Measurements from ENCODE around the gene PGC.
A peak's percentile ranks its signal among the peaks of the same experiment; 100 is the strongest.

The PGC gene

DNA sequence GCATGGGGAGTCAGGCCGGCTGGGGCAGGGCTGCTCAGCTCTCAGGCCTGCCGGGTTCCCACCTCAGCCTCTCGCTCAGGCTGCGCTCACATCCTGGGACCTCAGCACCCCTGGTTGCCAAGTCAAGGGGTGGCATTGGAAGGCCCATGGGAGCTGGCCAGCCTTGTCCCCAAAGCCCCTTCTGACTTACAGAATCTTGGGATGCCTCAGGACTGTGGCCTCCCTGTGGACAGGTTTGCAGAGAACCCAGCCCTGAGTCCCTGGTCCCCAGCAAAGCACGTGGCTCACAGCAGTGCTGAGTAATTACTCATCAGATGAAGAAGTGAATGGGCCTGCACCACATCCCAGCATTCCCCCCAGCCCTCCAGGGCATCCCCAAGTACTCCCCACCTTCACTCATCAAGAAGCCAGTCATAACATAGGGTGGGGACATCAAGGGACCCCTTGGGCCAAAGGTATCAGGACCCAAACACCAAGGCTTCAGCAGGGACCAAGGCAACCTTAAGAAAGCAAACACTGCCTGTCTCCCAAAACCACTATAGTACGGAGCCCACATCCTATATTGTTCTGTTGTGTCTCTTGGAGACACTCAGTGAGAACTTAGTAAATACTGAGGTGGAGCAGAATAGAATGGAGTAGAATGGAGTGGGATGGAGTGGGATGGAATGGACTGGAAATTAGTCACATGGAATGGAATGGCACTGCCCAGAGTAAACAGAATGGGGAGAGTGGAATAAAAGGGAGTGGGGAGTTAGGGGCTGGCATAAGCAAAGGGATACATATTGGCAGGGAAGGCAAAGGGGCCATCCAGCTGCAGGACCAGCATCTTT lies 3.6 kb downstream of the PGC start:
- no peak for DNase-seq

GRCh38 chr6:41741625-41742490 lies 5.3 kb downstream of the PGC start:
- no peak for DNase-seq

GRCh38 chr6:41740366-41741162 lies 6.6 kb downstream of the PGC start:
- no peak for DNase-seq

- no peak for DNase-seq
Measured at GRCh38 chr6:41739041-41739440, 8.2 kb downstream of the PGC start.

DNA sequence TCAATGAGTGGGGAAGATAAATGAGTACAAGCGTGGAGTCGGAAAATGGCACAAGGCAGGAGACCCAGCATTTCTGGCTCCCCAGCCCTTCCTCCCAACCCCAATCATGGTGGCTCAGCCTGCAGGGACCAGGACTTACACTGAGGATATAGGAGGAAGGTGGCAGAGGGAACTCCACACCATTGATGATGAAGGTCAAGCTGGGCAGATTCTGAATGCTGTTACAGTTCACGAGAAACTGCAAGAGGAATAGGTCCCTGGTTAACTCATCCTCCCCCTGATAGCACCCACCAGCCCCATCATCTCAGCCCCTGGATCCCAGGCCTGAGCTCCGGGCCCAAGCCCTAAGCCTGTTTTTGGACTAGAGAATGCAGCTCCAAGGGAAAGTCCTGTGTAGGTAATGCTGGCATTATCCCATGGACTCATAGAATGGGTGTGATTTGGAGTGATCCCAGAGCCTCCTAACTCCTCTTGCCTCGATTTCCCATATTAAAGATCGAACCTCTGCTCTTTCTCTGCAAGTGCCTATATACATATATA lies 9.5 kb downstream of the PGC start:
- no peak for DNase-seq

- no peak for DNase-seq
Measured at GRCh38 chr6:41736800-41737555, 10.2 kb downstream of the PGC start.

DNA sequence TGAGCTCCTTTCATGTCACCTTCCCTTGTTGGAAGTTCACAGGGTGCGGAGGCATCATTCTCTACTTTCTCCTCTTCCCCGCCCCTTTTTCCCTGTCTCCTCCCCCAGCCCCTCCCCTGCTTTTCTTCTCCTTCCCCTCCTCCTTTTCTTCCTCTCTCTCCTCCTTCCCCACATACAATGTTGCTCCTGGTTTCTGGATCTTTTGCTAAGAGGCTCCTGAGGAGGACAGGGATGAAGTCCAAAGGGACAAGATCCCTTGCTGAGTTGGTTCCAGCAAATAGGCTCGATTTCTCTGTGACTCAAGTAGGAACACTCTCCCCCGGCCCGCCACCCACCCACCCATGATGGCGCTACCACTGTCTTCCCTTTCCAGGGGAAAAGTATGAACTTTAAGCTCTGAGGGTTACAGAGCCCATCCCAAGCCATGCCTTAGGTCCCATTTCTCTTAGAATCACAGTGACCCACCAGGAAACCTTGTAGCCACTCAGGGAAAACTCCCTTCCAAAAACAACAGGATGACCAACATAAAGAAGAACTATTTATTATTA lies 10.9 kb downstream of the PGC start:
- DNase-seq, result no peak

- peak; percentile 94 for DNase-seq
Measured at GRCh38 chr6:41735427-41736185, 11.6 kb downstream of the PGC start, which contains the start of gene TFEB. TFEB (minus strand) TSS chr6:41735608; CDS start chr6:41691213, 44,395 bp downstream.

DNA sequence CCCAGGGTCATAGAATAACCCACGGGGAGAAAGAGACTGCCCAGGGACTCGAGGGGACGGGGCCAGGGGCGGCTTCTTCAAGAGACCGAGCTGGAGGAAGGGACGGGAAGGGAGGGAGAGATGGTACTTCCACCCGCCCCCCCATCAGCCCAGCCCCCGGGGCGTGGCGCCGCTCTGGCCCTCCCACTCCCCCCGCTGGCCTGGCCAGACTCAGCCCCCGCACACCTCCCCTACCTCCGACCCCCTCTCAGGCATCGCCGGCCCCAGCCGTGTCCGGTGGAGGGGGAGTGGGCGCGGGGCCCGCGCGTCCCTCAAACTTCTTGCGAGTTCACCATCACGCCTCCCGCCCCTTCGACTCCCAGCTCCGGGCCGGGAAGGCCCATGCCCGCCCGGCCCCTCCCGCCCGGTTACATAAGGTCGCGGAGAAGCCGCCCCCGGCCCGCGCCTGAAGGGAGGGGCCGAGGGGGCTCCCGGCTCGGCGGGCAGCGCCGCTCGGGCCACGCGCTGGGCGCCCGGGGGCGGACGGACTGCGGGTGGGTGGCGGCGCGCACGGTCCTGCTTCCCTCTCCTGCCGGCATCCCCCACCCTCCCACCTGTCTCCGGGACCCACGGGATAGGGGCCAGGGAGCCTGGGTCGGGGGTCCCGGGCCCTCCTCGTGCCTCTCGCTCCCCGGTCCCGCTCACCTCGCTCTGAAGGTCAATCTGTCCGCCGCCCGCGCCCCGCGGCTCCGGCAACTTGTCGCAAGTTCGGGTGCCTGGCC lies 12.4 kb downstream of the PGC start:
- peak; percentile 77 for DNase-seq

GRCh38 chr6:41733707-41734665 lies 13.2 kb downstream of the PGC start:
- DNase-seq, result peak; percentile 79

DNA sequence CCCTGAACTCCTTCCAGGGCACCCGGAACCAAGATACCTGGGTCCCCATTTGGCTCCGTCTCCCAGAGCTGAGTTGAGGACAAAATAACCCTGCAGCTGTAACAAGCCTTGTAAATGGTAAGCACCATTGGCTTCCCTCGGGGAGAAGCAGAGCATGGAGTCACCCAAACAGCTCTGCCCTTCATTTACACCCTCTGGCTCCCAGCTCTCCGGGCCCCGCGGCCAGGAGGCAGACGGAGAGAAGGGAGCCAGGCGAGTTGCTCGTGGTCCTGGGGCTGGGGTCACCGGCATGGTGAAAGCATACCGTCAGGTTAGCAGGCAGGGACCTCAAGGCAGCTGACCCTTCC lies 13.9 kb downstream of the PGC start:
- no peak for DNase-seq

DNA sequence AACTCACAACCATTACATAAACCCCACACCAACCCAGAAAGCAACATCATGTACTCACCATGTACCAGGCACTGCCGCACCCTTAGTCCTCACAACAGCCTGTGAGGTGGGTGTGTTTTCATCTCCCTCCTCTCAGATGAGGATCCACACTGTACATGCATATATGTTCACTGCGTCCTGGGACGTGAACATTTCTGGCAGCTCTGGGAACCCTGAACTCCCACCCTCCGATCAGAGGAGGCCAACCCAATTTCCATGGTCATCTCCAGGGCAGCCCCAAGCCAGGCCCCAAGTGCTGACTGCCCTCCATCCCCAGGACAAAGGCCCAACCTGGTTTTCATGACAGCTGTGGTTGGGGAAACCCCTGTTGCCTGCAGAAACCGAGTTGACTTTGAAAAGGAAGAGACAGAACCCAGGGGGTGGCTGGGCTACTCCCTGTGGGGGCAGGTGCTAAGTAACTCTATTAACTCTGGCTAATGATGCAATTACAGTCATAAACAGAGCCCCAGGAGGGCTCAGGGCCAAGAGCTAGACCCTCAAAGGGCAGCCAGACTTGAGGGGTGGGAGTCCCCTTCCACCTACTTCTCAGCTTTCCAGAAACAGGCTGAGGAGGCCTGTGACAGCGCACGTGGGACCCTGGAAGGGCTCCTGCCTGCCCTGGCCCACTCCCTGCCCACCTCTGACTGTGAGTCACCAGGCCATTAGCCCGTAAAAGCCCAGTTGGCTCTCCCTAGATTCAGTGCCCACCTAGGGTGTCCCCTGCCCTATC lies 14.4 kb downstream of the PGC start:
- peak; percentile 81 for DNase-seq

- DNase-seq, result no peak
Measured at GRCh38 chr6:41732149-41732548, 15.0 kb downstream of the PGC start.

- no peak for DNase-seq
Measured at GRCh38 chr6:41731561-41732086, 15.6 kb downstream of the PGC start.

GRCh38 chr6:41730531-41731436 lies 16.4 kb downstream of the PGC start:
- DNase-seq, result peak; percentile 11

DNA sequence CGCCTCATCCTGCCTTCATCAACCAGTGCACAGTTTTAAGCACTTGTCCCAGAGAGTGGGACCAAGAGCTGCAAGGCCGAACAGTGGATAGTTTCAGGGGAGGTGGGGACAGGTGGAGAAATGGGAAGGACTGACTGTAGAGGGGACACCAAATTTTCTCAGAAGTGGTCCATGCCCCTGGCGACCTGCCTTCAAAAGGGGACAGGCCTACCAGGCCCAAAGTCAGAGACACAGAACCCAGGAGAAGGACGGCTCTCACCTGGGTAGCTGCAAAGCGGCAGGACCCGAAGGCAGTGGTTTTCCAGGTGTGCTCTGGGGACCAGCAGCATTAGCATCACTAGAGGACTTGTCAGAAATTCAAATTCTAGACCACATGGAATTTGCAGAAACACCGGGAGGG lies 17.6 kb downstream of the PGC start:
- DNase-seq, result no peak

DNA sequence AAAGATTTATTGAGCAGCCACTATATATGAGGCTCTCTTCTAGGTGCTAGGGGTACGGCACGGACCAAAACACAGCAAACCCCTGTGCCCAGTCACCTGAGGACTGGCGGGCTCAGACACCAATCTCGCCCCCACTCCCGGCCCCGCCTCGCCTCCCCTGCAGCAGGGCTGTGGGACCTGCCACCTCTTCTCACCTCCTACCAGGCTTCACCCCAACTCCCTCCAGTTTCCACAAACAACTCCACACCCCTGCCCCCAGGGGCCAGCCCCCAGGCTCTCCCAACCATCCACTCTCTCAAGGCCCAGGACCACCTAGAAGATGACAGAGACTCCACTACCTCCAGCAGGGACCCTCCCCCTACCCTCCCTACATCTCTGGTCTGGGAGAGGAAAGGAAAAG lies 18.2 kb downstream of the PGC start:
- DNase-seq, result no peak

Measured in CD4-positive, alpha-beta T cell treated with Interleukin-12 subunit alpha and Interleukin-12 subunit beta, for 1 hour (primary cell).